Activated T-helper 1 cell treated with Interleukin-2 at 50 U/mL for 16 hours (primary cell): Measurements from ENCODE around the gene FRY.

Experiments used
- DNase-seq: peaks from one replicate; pipeline ENCODE4 v3.0.0-alpha.2; 2020; ENCODE audit warnings: low read depth

FRY gene

GRCh38 chr13:32222046-32222676 lies 190.6 kb downstream of the FRY start:
- DNase-seq = no peak

GRCh38 chr13:32224916-32225315 lies 193.3 kb downstream of the FRY start:
- DNase-seq = no peak

- no peak for DNase-seq
Measured at GRCh38 chr13:32225481-32225931, 193.9 kb downstream of the FRY start.

- DNase-seq = no peak
Measured at GRCh38 chr13:32228330-32229041, 196.9 kb downstream of the FRY start.

- no peak for DNase-seq
Measured at GRCh38 chr13:32229443-32229842, 197.9 kb downstream of the FRY start.

- no peak for DNase-seq
Measured at GRCh38 chr13:32232263-32232662, 200.7 kb downstream of the FRY start.

- DNase-seq = no peak
Measured at GRCh38 chr13:32233062-32233461, 201.5 kb downstream of the FRY start.

- no peak for DNase-seq
Measured at GRCh38 chr13:32234914-32235313, 203.3 kb downstream of the FRY start.

- DNase-seq = no peak
Measured at GRCh38 chr13:32237681-32238080, 206.1 kb downstream of the FRY start.

GRCh38 chr13:32243695-32244094 lies 212.1 kb downstream of the FRY start:
- DNase-seq = no peak

GRCh38 chr13:32245555-32245954 lies 214.0 kb downstream of the FRY start:
- DNase-seq = no peak

GRCh38 chr13:32246468-32246867 lies 214.9 kb downstream of the FRY start:
- DNase-seq = no peak

GRCh38 chr13:32247887-32248286 lies 216.3 kb downstream of the FRY start:
- no peak for DNase-seq

GRCh38 chr13:32248801-32249200 lies 217.2 kb downstream of the FRY start:
- DNase-seq = no peak

GRCh38 chr13:32252812-32253438 lies 221.4 kb downstream of the FRY start:
- no peak for DNase-seq

GRCh38 chr13:32253911-32254399 lies 222.4 kb downstream of the FRY start:
- no peak for DNase-seq

- no peak for DNase-seq
Measured at GRCh38 chr13:32254416-32254815, 222.8 kb downstream of the FRY start.

- DNase-seq = no peak
Measured at GRCh38 chr13:32254916-32255723, 223.5 kb downstream of the FRY start.

GRCh38 chr13:32255724-32256109 lies 224.1 kb downstream of the FRY start:
- DNase-seq = no peak

GRCh38 chr13:32256243-32256642 lies 224.7 kb downstream of the FRY start:
- no peak for DNase-seq

GRCh38 chr13:32257649-32258048 lies 226.1 kb downstream of the FRY start:
- no peak for DNase-seq

GRCh38 chr13:32259116-32259515 lies 227.5 kb downstream of the FRY start:
- DNase-seq = no peak
